ENCODE measurements around the gene METTL14.

METTL14 gene

DNA sequence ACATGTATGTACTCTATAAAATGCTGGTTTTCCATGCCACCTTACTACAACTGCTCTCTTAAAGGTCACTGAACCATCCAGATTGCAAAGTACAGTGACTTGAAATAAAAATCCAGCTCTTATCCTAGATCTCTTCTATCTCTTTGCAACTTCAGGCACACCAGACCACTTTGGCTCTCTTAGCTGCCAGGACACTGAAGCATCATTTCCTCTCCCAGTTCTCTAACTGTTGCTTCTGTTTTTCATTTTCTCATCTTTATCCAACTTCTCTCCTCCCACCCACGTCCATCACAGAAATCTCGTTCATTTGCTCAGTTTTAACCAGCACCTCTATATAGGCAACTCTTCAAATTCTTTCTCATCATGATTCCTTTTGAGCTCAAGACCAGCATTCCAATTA lies 74.3 kb downstream of the METTL14 start:
- DNase-seq (ENCODE audit: low spot score) = no peak

DNA sequence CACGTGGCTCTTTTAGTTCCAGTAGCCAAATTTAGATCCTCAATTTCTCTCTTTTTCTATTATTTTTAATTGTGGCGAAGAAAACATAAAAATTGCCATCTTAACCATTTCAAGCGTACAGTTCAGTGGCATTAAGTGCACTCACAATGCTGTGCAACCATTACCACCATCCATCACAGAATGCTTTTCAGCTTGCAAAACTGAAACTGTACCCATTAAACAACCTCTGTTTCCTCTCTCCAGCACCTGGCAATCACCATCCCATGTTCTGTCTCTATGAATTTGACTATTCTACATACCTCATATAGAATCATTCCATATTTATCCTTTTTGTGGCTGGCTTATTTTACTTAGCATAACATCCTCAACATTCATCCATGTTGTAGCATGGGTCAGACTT lies 74.9 kb downstream of the METTL14 start:
- no peak for DNase-seq (ENCODE audit: low spot score)

- no peak for DNase-seq (ENCODE audit: low spot score)
Measured at GRCh38 chr4:118760493-118760892, 75.3 kb downstream of the METTL14 start.

GRCh38 chr4:118761397-118762016 lies 76.3 kb downstream of the METTL14 start:
- DNase-seq (ENCODE audit: low spot score) = no peak

- no peak for DNase-seq (ENCODE audit: low spot score)
Measured at GRCh38 chr4:118762155-118762554, 77.0 kb downstream of the METTL14 start.

DNA sequence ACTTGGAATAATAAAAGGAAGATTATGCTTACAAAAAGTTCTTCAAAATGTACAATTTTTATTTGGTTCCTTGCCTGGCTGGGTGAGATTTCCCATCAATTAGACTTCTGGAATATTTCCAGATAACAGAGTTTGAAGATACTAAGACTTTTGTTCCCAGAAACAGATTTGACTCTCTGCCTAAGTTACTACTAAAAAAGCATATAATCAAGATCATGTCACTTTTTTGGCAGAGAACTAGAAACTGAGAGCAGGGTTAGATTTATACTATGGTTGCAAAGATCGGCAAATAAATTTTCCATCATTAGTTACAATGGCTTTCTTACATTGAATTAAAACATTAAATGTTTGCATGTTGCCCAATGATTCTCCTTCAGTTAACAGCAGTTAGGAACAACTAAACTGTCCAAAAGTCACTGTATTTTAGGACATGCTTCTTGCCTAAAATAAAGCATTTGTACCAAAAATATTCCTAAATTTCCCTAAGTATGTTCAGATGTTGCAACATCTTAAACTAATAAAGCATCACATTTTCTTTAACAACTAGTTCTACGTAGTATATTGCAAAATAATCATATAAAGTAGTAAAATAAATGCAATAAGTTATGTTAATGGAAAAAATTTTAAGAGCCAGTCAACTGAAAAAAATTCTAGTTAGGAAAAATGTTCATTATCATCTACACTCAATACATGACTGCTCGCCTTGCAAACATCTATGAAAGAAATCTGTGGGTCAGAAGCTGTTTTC lies 77.7 kb downstream of the METTL14 start:
- DNase-seq (ENCODE audit: low spot score) = no peak
